B cell (primary cell): ENCODE measurements around the gene UHRF1. TPM values are rescaled to one million over a fixed set of nuclear protein-coding genes. Genes with fewer than 3 reads are reported as not detected.

Source experiments
- ATAC-seq: fragments of 200-7000 bp; cut with Tn5 transposase; one replicate; pipeline ENCODE4 v1.10.0; 2021; ENCODE audit warnings: low read depth, mild to moderate bottlenecking, moderate number of reproducible peaks, moderate library complexity
- CTCF ChIA-PET: fragments of 350-600 bp; sonication (Branson Sonifier 250); formaldehyde crosslinking; loops from one replicate; lab custom pipeline; 2021; ENCODE audit warnings: antibody characterized with exemption, inconsistent platforms; lab: Charles Lee
- POLR2A ChIA-PET: fragments of 350-600 bp; sonication (Branson Sonifier 250); formaldehyde crosslinking; loops from one replicate; lab custom pipeline; 2021; ENCODE audit warnings: antibody characterized with exemption; lab: Charles Lee
- DNase-seq: peaks from one replicate; pipeline ENCODE4 v3.0.0; 2013
- H2AFZ ChIP-seq: 2 replicates; pipeline ENCODE4 v1.6.1; 2012; ENCODE audit warnings: mild to moderate bottlenecking, low read depth, low read length; ENCODE audit not compliant: insufficient read depth, poor library complexity, severe bottlenecking
- H3K27ac ChIP-seq, 2 donors: 1 replicate in 1 of 2; 2 replicates in 1 of 2; pipeline ENCODE4 v1.5.1; 2012 to 2013; ENCODE audit warnings: low read length in 2 of 2, mild to moderate bottlenecking in 2 of 2, moderate library complexity in 1 of 2
- H3K27me3 ChIP-seq, 4 experiments: fragments of 200-600 bp in 1 of 4; sonication (generic) in 1 of 4; replicated peaks in 1 of 4; 1 replicate in 2 of 4; 2 replicates in 2 of 4; pipeline versions ENCODE4 v1.6.1 to v1.7.0; 2013 to 2016; ENCODE audit warnings: low read length in 3 of 4, mild to moderate bottlenecking in 2 of 4, mixed read lengths in 1 of 4, moderate library complexity in 1 of 4; ENCODE audit not compliant: insufficient read depth in 4 of 4, control insufficient read depth in 3 of 4; ENCODE audit errors: control extremely low read depth in 1 of 4
- H3K36me3 ChIP-seq, 2 experiments: replicated peaks in 1 of 2; 1 replicate in 1 of 2; 2 replicates in 1 of 2; pipeline versions ENCODE4 v1.6.1 to v1.7.1; 2013; ENCODE audit warnings: low read length in 1 of 2; ENCODE audit not compliant: insufficient read depth in 2 of 2, control insufficient read depth in 1 of 2; ENCODE audit errors: control extremely low read depth in 1 of 2, extremely low read depth in 1 of 2
- H3K4me1 ChIP-seq, 2 donors: fragments of 200-600 bp in 1 of 2; sonication (generic) in 1 of 2; 1 replicate in 1 of 2; 2 replicates in 1 of 2; pipeline versions ENCODE4 v1.5.1 to v1.6.1; 2013 to 2017; ENCODE audit warnings: low read length in 2 of 2; ENCODE audit not compliant: control insufficient read depth in 2 of 2, insufficient read depth in 2 of 2
- H3K4me2 ChIP-seq: replicated peaks from 2 replicates; pipeline ENCODE3; 2012; ENCODE audit warnings: mild to moderate bottlenecking, low read depth, low read length; ENCODE audit not compliant: poor library complexity, severe bottlenecking
- H3K4me3 ChIP-seq, 5 experiments: fragments of 200-600 bp in 1 of 5; sonication (generic) in 1 of 5; 1 replicate in 3 of 5; 2 replicates in 2 of 5; pipeline versions ENCODE4 v1.5.1 to v1.7.0; 2011 to 2016; ENCODE audit warnings: low read length in 4 of 5, mild to moderate bottlenecking in 4 of 5, low read depth in 2 of 5, control low read depth in 1 of 5, moderate library complexity in 1 of 5; ENCODE audit not compliant: insufficient read depth in 1 of 5; ENCODE audit errors: control extremely low read depth in 1 of 5, extremely low read depth in 1 of 5
- H3K79me2 ChIP-seq: fragments of 200-600 bp; sonication (generic); one replicate; pipeline ENCODE4 v1.6.0; 2016; ENCODE audit warnings: low read length; ENCODE audit not compliant: control insufficient read depth, insufficient read depth
- H3K9ac ChIP-seq: fragments of 200-600 bp; sonication (generic); 2 replicates; pipeline ENCODE4 v1.6.1; 2017; ENCODE audit warnings: mild to moderate bottlenecking, low read length, moderate library complexity
- H3K9me3 ChIP-seq, 3 donors: one replicate each; pipeline versions ENCODE4 v1.6.1 to v1.7.1; 2013; ENCODE audit warnings: low read length in 2 of 3; ENCODE audit not compliant: control insufficient read depth in 2 of 3, insufficient read depth in 1 of 3; ENCODE audit errors: control extremely low read depth in 1 of 3
- H4K20me1 ChIP-seq: 2 replicates; pipeline ENCODE4 v1.6.0; 2012; ENCODE audit warnings: mild to moderate bottlenecking, low read length; ENCODE audit not compliant: insufficient read depth, control insufficient read depth, poor library complexity, severe bottlenecking
- H3K27ac Mint-ChIP-seq: one replicate; pipeline ENCODE4 v1.8.0; 2021; ENCODE audit warnings: mixed read lengths
- H3K27me3 Mint-ChIP-seq: one replicate; pipeline ENCODE4 v1.8.0; 2021; ENCODE audit warnings: mixed read lengths
- H3K4me1 Mint-ChIP-seq: one replicate; pipeline ENCODE4 v1.8.0; 2021; ENCODE audit warnings: mixed read lengths
- H3K4me3 Mint-ChIP-seq: one replicate; pipeline ENCODE4 v1.8.0; 2021; ENCODE audit warnings: mixed read lengths
- H3K9me3 Mint-ChIP-seq: one replicate; pipeline ENCODE4 v1.8.0; 2022; ENCODE audit warnings: mixed read lengths; ENCODE audit not compliant: insufficient read depth
- EZH2 ChIP-seq: IDR thresholded peaks from 2 replicates; pipeline ENCODE4 v1.6.1; 2012; ENCODE audit warnings: borderline replicate concordance, low read depth, mild to moderate bottlenecking, moderate library complexity, low read length; ENCODE audit not compliant: insufficient read depth, poor library complexity, severe bottlenecking
- WGBS: methylation state at CpG from one replicate; pipeline ENCODE4 v1.1.5; 2013; ENCODE audit warnings: missing lambda C conversion rate; ENCODE audit not compliant: insufficient coverage; 5-methylcytosine and 5-hydroxymethylcytosine counted together
- intact Hi-C: fragments of 100-400 bp; cut with micrococcal nuclease; formaldehyde crosslinking; loops from one replicate; pipeline ENCODE4 v1.10.0; 2022
- polyA plus RNA-seq: library from polyadenylated mRNA; depleted of rRNA; stranded (reverse); fragments of >200 nt; gene quantifications from 2 replicates; pipeline ENCODE4 v1.2.3, GENCODE V29; 2012
- total RNA-seq, 2 donors: library from RNA; stranded (reverse); fragments of 120-200 nt in 1 of 2; gene quantifications; 1 replicate in 1 of 2; 2 replicates in 1 of 2; pipeline versions ENCODE4 v1.2.3 to v1.2.4, GENCODE V29; 2013 to 2022
- TF ChIP-seq, protein P1 (sequence below): fragments of 200-600 bp; IDR thresholded peaks from one replicate; pipeline ENCODE4 v1.8.0; 2022; ENCODE audit warnings: antibody characterized with exemption, mild to moderate bottlenecking

Gene UHRF1
- total and polyA plus RNA-seq, 2 donors (not counting 1 experiment from before 2014, with no cell fraction given) = 0.32 to 0.55 TPM

DNA sequence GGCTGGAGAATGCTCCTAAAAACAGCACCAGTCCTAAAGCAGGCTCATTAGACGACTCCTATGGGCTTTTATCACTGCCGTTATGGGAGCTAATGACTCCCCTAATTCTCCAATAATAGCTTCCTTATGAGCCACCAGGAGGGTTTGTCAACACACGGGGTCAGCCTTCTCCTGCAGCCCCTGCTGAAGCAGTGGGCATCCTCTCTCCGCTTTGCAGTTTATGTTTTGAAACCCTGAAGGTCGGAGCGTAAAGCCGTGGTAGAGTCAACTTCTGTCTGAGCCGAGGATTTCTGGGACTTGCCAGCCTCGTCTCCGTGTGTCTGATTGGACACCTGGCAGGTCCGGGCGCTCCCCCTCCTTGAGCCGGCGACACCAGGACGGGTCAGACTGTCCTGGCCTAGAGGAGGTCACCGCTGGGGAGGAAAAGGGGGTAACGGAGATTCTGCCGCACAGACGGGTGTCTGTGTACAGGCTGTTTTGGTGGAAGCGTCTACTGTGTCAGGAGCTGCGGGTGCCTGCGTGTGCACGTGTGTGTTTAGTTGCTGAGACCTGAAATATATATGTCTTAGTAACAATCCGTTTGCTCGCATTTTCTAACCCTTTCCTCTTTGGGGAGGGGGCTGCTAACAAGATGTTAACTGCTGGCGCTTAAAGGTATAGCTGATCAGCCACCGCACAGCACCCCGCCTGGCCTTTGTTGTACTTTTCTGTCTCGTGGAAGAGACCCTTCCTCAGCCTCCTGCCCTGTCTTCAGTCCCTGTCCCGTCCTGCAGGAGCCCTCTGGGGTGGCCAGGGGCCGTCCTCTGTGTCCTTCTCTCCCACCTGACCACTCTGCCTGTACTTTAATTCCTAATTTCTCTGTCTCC, 61.5 kb downstream of the UHRF1 start:
- Mint-ChIP-seq H3K4me1 (peaks cover 37% of the 10 kb centered on the region), H3K27me3 (no peaks in the 10 kb centered on the region), H3K27ac (peak overlapping the region; percentile 51), H3K9me3 (no peaks in the 10 kb centered on the region), H3K4me3 (peak overlapping the region; percentile 86)
- no peak for TF ChIP-seq EZH2
- TF ChIP-seq, protein P1, sequence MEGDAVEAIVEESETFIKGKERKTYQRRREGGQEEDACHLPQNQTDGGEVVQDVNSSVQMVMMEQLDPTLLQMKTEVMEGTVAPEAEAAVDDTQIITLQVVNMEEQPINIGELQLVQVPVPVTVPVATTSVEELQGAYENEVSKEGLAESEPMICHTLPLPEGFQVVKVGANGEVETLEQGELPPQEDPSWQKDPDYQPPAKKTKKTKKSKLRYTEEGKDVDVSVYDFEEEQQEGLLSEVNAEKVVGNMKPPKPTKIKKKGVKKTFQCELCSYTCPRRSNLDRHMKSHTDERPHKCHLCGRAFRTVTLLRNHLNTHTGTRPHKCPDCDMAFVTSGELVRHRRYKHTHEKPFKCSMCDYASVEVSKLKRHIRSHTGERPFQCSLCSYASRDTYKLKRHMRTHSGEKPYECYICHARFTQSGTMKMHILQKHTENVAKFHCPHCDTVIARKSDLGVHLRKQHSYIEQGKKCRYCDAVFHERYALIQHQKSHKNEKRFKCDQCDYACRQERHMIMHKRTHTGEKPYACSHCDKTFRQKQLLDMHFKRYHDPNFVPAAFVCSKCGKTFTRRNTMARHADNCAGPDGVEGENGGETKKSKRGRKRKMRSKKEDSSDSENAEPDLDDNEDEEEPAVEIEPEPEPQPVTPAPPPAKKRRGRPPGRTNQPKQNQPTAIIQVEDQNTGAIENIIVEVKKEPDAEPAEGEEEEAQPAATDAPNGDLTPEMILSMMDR = no peak
- peaks cover 52% of the 10 kb centered on the region for H4K20me1 ChIP-seq
- DNase-seq (peak; percentile 34), ATAC-seq (no peak)
- H3K27me3 ChIP-seq = no peaks in the 10 kb centered on the region
- no peaks in the 10 kb centered on the region for H3K9me3 ChIP-seq
- peaks cover 62% of the 10 kb centered on the region for H3K79me2 ChIP-seq
- peak overlapping the region; percentile 1 for H2AFZ ChIP-seq
- ChIA-PET CTCF (interaction anchor here (0.6 to 1.8 kb wide), 4 partner anchors 23 to 170 kb away, joined by 3 to 5 read pairs (median 4); no protein-coding TSS in a partner anchor), POLR2A (interaction anchor here (0.5 to 0.7 kb wide), 3 partner anchors 30 to 164 kb away, joined by 7 to 9 read pairs (median 9); no protein-coding TSS in a partner anchor)
- H3K27ac ChIP-seq = no peak overlapping the region
- H3K9ac ChIP-seq = peak overlapping the region; percentile 59
- peak overlapping the region; percentile 41 to 67 (median 56) for H3K4me3 ChIP-seq
- H3K4me1 ChIP-seq = peaks cover 27 to 34% of the 10 kb centered on the region in 2 donors
- 23% methylated on average over 24 of the region's 31 CpGs for WGBS
- no peaks in the 10 kb centered on the region for H3K36me3 ChIP-seq
- peak overlapping the region; percentile 84 for H3K4me2 ChIP-seq
- intact Hi-C loops = loop anchor here (10.0 kb wide), 1 partner anchor 1004 kb away; the partner anchor contains the start of gene RANBP3
